HFFc6 (cell line): ENCODE measurements around the gene ZNF618. TPM values are rescaled to one million over a fixed set of nuclear protein-coding genes. Genes with fewer than 3 reads are reported as not detected.

ENCODE experiments used
- DNase-seq: peaks from one replicate; pipeline ENCODE4 v3.0.0-alpha.2; 2018
- H3K27ac Mint-ChIP-seq: 2 replicates; pipeline ENCODE4 v1.8.0; 2020; ENCODE audit warnings: mild to moderate bottlenecking, mixed read lengths
- H3K27me3 Mint-ChIP-seq: 2 replicates; pipeline ENCODE4 v1.8.0; 2021; ENCODE audit warnings: mild to moderate bottlenecking, moderate library complexity, mixed read lengths; ENCODE audit not compliant: insufficient read depth
- H3K36me3 Mint-ChIP-seq: 2 replicates; pipeline ENCODE4 v1.8.0; 2021; ENCODE audit warnings: low read depth, mixed read lengths
- H3K4me1 Mint-ChIP-seq: 2 replicates; pipeline ENCODE4 v1.8.0; 2020; ENCODE audit warnings: low read depth, mixed read lengths
- H3K4me3 Mint-ChIP-seq: 2 replicates; pipeline ENCODE4 v1.8.0; 2020; ENCODE audit warnings: mild to moderate bottlenecking, moderate library complexity, mixed read lengths
- H3K9me3 Mint-ChIP-seq: 2 replicates; pipeline ENCODE4 v1.8.0; 2020; ENCODE audit warnings: mild to moderate bottlenecking, mixed read lengths
- CTCF ChIP-seq: fragments of 200-600 bp; sonication (generic); IDR thresholded peaks from 2 replicates; pipeline ENCODE4 v1.5.0; 2021; ENCODE audit warnings: antibody characterized with exemption, mild to moderate bottlenecking
- total RNA-seq, 6 experiments: library from RNA; stranded (reverse); fragmentation: NEBNext Ultra II Directional; extraction: Animal tissue kit (Norgen Biotek cat#: 25700); gene quantifications; 2 replicates in 1 of 6; 3 replicates in 5 of 6; pipeline ENCODE4 v1.2.3, GENCODE V29; 2021

The ZNF618 gene
- total RNA-seq, 6 experiments from 2014 or later, result 9.4 to 13.6 (median 11.5) TPM

GRCh38 chr9:114078021-114078780, 202.1 kb downstream of the ZNF618 start, which contains the start of gene AMBP:
Gene AMBP, minus strand, starts transcription at chr9:114078300. Its CDS starts 91 bp downstream, at chr9:114078209.
- Mint-ChIP-seq H3K36me3 (no peaks in the 10 kb centered on the region), H3K9me3 (no peaks in the 10 kb centered on the region), H3K4me1 (peaks cover 5% of the 10 kb centered on the region; the same call in 1 of the 2 replicates), H3K4me3 (no peak within 1 kb of the TSS), H3K27ac (no peak within 1 kb of the TSS), H3K27me3 (peaks cover 38% of the 10 kb centered on the region)
- no peak for DNase-seq
- TF ChIP-seq CTCF, result no peak

DNA sequence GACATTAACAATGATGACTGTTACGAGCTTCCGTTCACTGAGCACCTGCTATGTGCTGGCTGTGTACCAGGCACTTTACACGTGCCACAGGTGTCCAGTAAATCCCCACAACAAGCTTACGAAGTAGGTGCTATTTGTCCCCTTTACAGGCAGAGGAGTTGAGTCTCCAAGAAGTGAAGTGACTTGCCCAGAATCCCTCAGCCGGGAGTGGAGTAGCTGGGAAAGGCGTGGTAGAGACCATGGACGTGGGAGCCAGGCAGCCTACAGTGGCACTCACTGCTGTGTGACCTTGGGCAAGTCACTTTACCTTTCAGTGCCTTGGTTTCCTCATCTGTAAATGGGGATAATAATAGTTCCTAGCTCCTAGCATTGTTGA, 202.7 kb downstream of the ZNF618 start:
- peaks cover 38% of the 10 kb centered on the region for H3K27me3 Mint-ChIP-seq
- no peak for DNase-seq
- no peak overlapping the region for H3K4me3 Mint-ChIP-seq

GRCh38 chr9:114080195-114080772, 204.2 kb downstream of the ZNF618 start:
- Mint-ChIP-seq H3K27ac (no peak overlapping the region), H3K36me3 (no peaks in the 10 kb centered on the region), H3K4me1 (peaks cover 5% of the 10 kb centered on the region; the same call in 1 of the 2 replicates), H3K9me3 (no peaks in the 10 kb centered on the region), H3K4me3 (no peak overlapping the region), H3K27me3 (peaks cover 32% of the 10 kb centered on the region)
- TF ChIP-seq CTCF, result no peak
- DNase-seq, result no peak

More for the DNA sequence above, 202.7 kb downstream of the ZNF618 start:
- Mint-ChIP-seq H3K36me3 (no peaks in the 10 kb centered on the region), H3K4me1 (peaks cover 5% of the 10 kb centered on the region; the same call in 1 of the 2 replicates), H3K9me3 (no peaks in the 10 kb centered on the region), H3K27ac (no peak overlapping the region)
- no peak for TF ChIP-seq CTCF

DNA sequence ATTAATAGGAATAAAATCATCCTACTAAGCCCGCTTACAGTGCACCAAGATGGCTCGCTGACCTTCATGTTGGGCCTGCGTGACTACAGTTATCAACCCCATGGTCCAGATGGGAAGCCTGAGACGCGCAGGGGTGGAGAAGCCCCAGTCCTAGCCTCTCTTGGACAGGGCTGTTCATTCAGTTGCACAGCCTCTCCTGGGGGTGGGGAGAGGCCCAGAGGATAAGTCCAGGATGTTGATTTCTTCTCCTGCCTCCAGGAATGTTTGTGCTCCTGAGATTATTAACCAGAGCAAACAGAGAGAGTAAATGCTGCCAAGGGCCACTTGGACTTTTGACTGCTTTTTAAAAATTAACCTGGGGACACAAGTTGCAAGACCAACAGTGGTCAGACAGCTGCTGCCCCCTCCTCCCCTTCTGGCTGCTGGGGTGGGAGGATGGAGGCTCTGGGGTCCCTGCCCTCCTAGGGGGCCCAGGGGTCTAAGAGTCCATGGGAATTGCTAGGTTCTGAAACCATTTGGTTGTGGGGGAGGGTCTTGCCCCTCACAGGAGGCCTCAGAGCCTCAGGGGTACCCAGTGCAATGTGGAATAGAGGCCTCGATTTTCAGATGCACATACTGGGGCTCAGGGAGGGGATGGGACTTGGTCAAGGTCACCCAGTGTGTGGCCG, 204.8 kb downstream of the ZNF618 start:
- Mint-ChIP-seq H3K4me3 (no peak overlapping the region), H3K4me1 (peaks cover 5% of the 10 kb centered on the region; the same call in 1 of the 2 replicates), H3K27me3 (peaks cover 26% of the 10 kb centered on the region), H3K27ac (no peak overlapping the region), H3K36me3 (no peaks in the 10 kb centered on the region), H3K9me3 (no peaks in the 10 kb centered on the region)
- no peak for DNase-seq
- no peak for TF ChIP-seq CTCF

DNA sequence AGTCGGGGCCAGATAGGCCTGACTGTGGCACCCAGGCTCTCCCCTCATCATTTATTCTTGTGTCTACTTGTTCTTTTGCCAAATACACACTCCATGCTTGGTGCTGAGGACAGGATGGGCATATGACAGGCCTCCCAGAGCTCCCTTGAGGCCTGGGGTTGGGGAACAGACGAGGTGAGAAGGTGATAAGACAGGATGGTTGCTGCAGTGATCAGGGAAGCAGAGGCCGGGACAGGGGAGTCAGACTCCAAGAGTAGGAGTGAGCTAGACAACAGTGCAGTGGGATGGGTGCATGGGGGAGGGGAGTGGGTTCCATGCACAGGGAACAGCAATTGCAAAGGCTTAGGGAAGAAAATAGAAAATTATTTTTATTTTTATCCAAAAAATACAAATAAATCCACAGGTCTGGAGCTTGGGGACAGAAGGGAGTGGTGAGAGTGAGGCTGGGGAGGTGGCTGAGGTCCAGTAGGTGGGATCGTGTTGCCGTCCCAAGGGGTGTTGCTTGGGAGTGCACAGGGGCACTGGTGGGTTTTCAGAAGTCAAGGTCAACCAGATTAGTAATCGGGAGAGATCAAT, 205.4 kb downstream of the ZNF618 start:
- DNase-seq, result no peak
- no peaks in the 10 kb centered on the region for H3K36me3 Mint-ChIP-seq
- H3K4me1 Mint-ChIP-seq, result peaks cover 10% of the 10 kb centered on the region; the same call in 1 of the 2 replicates
- peaks cover 20% of the 10 kb centered on the region for H3K27me3 Mint-ChIP-seq
- no peaks in the 10 kb centered on the region for H3K9me3 Mint-ChIP-seq
- no peak for TF ChIP-seq CTCF
- no peak overlapping the region for H3K27ac Mint-ChIP-seq
- H3K4me3 Mint-ChIP-seq, result no peak overlapping the region
